Urothelium cell line (cell line): ENCODE data around the gene ANXA3.

Experiments used
- DNase-seq: peaks from one replicate; pipeline ENCODE4 v3.0.0; 2011; ENCODE audit warnings: low spot score, mixed read lengths
- FAIRE-seq: peaks from 2 replicates; lab custom pipeline; 2011; peaks lifted over from hg19 to GRCh38; lab: Jason Lieb, UNC

ANXA3 gene

DNA sequence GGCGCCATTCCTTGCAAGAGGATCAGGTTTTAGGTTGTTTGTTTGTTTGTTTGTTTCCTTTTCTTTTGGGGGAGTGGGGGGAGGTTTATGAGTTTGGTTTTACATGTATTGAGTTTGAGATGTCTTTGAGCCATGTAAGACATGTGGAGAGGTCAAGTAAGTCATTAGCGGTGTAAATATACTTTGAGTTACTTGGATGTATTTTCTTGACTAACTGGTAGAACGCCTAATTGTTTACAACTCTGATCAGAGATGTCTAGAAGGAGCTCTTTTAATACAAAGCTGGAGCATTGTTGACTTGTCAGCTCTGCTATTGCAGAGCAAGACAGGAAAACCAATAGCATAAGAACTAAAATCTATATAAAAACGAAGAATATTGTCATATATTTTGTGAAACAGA is 57.1 kb downstream of the ANXA3 start:
- FAIRE-seq = no peak
- no peak for DNase-seq

DNA sequence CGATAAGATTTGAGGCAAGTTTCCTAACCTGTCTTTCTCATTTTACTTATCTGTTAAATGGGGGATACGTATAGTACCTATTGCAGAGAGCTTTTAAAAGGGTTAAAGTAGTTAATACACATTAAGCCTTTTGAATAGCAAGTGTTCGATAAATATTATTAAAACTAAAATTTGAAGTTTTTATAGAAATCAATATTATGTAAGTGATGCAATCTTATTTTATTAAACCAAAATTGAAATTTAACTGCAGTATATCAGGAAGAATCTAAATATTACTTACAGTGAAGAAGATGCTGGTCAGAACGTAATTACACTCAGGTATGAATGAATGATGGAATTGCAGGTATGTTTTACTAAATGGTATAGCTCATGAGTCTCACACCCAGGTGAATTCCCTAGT is 58.0 kb downstream of the ANXA3 start:
- DNase-seq (no peak), FAIRE-seq (no peak)

DNA sequence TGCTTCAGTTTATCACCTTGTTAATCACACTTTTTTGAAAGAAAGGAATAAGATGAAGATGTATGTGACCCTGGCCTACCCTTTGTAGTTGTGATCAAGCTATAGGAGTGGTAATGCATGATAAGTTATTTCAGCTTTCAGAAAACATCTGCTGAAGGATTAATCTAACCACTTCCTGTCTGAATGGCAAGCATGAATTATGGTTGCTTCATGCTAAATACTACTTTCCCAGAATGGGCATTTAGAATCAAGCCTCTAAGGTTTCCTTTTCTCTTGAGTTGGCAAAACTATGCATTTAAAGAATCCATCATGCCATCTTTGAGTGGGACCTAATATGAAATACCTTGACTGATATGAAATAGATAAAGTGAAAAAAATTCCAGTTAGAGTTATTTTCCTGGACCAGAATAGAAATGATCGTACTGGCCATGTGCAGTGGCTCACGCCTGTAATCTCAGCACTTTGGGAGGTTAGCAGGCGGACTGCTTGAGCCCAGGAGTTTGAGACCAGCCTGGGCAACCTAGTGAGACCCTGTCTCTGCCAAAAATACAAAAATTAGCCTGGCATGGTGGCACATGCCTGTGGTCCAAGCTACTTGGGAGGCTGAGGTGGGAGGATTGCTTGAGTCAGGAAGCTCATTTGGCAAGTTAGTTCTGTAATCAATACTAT is 59.1 kb downstream of the ANXA3 start:
- DNase-seq (no peak), FAIRE-seq (no peak)

DNA sequence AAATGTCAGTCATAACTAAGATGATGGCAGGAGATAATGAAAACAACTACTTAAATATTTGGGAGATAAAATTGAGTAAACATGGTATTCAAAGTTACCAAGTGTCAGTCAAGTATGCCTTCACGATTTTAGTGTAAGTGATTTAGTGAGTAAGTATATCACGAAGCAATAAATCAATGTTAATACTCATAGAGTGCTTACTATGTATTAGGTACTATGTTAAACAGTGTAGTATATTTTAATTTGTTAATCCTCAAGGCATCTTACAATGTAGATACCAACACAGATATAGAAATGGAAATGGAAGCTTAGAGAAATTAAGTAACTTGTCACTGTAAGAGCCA is 59.6 kb downstream of the ANXA3 start:
- no peak for DNase-seq
- no peak for FAIRE-seq

DNA sequence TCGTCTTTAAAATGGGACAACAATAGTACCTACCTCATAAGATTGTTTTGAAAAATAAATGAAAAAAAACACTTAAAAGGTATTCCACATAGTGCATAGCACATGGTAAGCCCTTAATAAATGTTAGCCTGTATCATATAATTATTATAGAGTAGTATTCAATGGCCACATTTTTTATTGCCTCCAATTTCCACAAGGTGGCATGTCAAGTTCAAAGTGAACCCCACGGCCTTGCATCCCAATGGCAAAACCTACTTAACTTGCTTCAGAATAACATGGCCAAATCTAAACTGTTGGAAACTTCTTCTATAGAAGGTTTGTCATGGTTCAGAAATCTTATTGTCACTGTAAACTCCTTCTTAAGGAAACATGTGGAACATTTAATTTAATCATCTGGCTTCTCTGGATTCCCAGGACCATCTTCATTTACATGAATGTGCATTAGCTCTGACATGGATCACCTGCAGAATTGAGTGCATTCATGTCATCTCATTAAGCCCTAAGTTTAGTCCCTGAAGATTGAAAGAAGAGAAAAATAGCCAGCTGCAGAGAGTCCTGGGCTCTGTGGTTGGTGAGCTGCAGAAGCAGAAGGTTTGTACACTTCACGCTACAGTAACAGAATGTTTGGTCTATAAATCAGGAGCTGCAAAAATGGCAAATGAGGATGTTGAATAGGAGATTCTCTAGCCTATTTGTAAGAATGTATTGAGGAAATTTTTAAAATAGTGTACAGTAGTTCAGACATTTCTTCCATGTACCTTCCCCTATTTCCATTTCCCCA is 61.0 kb downstream of the ANXA3 start:
- FAIRE-seq (no peak), DNase-seq (peak; percentile 16)

DNA sequence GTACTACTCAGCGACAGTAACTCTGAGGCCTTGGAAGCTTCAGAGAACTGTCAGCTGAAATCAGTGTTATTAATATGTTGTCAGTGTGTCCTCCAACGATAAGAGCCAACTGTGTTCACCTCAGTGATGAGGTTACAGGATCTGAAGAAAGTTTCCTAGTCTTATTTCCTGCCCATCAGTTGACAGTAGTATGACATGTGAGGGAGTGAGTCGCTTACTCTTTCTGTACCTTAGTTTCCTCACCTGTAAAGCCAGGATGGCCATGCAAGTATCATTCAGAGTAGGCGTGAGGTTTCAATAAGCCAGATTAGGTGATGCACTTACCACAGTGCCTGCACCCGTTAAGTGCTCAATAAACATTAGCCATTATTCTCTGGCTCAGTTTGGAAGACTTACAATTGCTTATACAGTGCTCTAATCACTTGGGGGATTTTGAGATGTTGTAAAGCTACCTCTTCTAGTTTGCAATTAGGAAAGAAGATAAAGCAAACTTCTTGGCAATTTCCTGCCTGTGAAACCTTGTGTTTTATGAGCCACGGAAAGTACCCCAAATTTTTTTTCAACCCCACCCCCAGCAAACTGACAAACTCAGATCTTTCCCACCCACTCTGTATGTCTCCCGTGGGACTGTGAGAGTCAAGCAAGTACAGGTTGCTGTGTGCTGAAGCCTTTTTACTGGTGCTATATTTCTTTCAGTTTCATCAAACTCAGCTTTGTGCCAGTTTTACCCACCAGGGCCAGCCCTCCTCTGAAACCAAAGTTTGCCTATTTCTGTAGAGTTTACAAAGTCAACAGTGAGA is 62.2 kb downstream of the ANXA3 start:
- no peak for FAIRE-seq
- DNase-seq = no peak

DNA sequence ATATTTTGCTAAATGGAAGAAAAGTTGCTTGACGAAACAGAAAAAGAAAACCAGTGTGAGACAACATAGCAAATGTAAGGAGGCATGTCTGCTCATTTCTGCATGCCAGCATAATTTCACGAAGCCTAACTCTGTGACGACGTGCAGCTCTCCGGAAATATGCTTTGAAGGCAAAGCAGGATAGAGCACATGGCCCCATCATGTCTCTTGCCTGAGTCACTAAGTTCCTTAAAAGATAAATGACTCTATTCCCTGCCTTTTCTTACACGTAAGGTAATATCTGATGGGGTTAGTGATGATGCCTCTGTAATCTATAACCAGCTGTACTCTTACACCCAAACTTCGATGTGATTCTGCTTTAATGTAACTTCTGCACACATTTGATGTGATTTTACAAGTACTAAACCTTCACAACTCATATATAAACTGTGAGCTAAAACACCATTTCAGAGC is 64.5 kb downstream of the ANXA3 start:
- DNase-seq (no peak), FAIRE-seq (no peak)

DNA sequence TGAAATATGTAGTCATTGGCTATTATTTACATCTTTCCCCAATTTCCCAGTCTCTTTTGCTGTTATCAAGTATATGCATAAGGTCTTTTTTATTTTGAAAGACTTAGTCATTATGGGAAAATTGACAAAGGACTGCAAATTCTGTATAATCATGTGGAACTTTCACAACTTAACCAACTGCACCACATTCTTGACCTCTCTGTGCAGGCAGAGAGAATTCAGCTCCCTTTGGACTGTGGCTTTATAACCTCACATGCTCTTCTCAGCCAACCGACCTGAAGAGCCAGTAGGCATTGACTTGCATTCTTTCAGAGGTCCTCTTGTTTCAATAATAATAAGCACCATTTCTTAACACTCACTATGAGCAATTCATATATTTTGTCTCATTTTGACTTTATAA is 66.9 kb downstream of the ANXA3 start:
- DNase-seq (no peak), FAIRE-seq (no peak)

DNA sequence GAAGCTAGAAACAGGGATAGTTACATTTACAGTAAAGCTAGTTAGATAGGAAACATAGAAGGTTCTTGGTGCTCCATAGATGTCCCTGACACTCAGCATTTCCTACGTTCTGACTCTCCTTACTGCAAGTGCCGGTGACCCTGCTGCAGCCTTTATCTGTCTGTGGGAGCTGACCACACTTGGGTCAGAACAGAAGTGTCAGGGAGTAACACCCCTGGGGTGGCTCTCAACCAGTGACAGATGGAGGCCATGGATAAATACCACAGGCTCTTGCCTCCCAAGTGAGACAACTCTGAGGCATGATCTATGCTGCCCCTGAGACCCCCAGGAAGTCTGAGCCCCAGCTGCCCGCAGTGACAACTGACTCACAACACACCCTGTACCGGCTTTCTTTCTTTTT is 69.8 kb downstream of the ANXA3 start:
- DNase-seq = no peak
- no peak for FAIRE-seq

DNA sequence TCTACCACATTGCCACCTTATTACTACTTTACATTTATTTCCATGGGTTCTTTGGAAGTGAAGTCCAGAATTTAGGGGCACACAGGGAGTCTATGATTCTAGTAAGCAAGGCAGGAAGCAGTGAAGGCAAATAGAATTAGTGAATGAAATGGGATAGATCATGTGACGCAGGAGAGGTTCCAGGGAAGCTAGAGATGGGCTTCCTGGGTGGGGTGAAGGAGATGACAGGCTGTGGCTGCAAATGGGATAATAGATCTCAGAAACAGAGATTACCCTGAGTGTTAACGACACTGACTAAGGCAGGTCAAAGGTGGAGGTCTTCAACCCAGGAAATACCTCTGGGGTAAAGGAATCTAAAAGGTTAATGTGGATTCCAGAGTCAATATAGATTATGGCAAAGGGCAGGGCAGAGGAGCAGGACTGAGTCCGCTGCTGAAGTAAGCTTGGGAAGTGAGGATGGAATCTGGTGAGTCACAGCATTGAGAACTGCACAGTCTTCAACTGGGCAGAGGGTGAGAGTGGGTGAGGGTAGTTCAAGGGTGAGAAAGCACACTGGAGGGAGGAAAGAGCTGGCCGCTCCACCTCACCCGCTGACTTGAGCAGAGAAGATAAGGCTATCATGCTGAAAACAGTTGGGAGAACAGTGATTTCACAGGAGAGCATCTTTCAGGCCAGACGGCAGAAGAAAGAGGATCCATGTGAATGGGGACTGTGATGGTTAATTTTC is 70.8 kb downstream of the ANXA3 start:
- DNase-seq (peak; percentile 49), FAIRE-seq (peak; percentile 52)

DNA sequence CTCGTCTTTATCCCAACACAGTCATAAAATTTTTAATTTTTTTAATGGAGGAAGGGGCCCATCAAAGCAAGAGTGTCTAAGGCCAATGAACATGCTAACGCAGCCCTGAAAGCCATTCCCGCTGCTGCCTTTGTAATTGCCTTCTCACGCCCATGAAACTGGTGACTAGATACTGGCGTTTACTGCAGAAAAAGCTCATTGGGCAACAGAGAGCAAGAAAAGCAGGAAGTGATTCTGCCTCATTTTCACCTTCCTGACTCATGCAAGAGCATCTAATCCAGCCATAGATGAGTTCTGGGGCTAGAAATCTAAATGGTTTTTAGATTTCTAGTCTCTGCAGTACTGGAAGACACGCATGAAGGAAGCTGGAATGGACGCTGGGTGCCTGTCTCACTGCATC is 72.5 kb downstream of the ANXA3 start:
- DNase-seq (no peak), FAIRE-seq (no peak)

DNA sequence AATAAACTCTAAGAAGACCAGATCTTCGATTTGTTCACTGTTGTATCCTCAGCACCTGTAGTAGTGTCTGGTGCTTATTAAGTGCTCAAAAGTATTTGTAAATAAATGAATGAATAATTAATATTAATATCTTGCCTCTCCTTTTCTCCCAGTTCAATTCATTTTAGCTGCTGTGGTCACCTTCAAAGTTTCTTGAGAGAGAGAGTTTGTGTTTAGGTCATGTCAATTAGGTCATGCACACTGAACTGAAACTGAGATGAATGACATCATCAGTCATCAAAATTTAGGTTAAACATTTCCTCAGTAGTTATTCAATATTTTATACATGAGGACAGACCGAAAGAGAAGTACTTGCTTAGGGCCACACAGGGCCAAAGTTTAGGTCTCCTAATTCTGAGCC is 73.5 kb downstream of the ANXA3 start:
- FAIRE-seq (no peak), DNase-seq (no peak)

DNA sequence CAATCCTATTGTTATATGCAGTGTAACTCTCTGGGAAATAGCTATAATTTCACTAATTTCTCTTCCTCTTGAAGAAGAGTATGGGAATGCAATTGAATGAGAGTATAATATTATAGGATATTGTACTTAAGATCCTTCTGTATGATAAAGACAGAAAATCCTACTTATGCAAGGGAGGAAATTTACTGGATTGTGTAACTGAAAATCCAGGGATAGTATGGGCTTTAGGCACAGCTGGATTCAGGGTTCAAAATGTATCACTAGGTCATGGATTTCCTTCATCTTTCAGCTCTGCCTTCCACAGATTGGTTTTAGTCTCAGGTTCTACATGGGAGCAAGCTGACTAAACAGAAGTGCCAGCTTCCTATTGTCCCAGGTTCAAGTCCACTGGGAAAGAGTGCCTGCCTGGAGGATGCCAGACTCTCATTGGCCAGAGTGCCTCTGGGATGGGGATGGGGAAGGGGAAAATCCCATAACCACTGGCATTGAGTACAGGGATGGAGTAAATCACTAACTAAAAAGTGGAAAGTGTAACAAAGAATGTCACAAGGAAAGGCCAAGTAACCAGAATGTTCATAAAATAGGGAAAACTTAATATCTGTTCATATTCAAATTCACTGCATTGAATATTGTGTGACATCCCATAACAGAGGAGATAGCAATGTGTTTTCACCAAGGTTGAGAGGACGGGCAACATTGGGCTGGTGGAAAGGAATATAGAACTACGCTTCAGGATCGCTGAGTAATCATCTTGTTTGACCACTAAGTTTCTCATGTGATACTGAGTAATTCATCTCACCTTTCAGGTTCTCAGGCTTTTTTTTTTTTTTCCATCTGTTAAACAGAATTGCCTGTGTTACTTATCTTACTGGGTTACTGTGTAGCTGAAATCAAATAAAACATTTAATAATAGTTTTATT is 75.7 kb downstream of the ANXA3 start:
- DNase-seq (peak; percentile 20), FAIRE-seq (no peak)

DNA sequence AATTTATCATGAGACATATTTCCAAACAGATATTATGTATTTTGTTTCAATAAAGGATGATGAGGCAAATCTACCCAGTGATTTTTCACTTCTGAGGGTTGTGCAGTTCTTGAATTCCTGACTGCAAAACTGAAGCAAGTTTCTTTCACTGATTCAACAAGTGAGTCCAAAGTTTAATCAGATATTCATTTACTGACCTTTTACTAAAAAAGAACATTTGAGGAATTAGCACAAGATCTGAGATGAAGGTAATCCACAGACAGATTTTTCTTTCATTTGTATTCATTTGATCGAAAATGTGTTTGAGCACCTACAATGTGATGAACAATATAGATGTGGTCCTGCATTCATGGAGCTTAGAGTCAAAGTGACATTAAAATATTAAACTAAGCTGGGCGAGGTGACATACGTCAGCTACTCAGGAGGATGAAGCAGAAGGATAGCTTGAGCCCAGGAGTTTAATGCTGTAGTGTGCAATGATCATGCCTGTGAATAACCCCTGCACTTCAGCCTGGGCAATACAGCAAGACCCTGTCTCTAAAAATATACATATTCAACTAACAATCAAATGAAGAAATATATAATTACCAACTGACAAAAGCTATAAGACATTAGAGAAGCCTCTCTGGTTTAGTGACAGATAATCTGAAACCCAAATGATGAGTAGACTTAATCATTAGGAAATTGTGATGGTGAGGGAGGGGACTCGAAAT is 76.6 kb downstream of the ANXA3 start:
- FAIRE-seq = no peak
- no peak for DNase-seq

DNA sequence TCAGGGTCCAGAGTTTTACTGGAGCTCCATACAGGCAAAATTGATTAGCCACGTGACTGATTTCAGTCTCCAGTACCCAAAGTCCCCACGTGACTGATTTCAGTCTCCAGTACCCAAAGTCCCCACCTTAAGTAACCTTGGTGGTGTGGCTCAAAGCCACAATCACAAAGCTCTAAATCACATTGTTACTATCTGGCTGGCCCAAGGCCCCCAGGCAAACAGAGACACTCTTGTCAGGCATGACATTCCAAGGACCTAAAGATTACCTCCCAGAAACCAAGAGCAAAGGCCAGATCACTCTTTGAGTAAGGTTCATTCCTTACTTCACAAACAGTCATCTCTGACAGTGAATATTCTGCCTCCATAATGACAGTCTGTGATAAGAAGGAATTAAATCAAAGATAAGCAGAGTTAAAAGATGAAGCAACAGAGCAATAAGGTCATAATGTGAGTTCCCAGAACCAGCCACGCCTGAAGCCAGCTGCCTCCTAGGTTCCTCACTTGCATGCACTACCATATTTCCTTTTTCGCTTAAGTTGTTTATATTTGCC is 78.5 kb downstream of the ANXA3 start:
- DNase-seq = no peak
- FAIRE-seq = no peak

DNA sequence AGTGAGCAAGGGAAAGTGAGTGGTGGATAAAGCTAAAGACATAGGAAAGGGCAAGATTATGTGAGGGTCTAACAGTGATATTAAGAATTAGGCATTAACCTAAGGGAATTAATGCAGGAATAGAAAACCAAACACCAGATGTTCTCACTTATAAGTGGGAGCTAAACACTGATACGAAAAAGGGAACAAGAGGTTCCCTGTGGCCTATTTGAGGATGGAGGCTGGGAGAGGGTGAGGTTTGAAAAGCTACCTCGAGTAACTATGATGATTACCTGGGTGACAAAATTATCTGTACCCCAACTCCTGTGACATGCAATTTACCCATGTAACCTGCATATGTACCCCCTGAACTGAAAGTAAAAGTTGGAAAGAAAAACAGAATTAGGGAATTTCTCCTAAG is 79.0 kb downstream of the ANXA3 start:
- no peak for FAIRE-seq
- DNase-seq = no peak

DNA sequence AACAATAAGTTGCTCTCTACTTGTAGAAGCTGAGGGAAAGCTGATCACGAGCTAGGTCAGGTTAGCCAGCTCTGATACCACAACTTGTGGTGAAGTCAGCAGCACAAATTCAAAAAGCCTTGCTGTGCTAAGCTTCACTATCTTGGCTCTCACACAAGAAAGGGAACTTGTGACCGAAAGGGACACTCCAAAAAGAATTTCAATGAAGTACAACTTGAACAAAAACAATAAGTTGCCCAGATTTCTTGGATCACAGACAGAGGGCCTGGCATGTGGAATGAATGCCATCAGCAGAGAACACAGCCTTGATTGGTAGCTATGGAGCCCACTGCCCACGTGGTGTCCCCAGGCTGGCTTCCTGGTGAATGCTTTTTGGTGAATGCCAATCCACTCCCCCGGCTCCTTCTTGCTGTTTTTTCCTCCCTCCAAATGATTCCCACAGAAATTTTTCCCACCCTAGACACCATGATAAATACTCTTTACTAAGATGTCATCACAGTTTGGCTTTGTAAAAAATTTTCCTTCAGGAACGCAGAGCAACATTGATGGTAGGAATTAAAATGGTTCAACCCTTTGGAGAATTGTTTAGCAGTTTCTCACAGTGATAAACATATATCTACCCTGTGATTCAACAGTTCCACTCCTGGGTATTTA is 82.6 kb downstream of the ANXA3 start:
- no peak for FAIRE-seq
- no peak for DNase-seq

DNA sequence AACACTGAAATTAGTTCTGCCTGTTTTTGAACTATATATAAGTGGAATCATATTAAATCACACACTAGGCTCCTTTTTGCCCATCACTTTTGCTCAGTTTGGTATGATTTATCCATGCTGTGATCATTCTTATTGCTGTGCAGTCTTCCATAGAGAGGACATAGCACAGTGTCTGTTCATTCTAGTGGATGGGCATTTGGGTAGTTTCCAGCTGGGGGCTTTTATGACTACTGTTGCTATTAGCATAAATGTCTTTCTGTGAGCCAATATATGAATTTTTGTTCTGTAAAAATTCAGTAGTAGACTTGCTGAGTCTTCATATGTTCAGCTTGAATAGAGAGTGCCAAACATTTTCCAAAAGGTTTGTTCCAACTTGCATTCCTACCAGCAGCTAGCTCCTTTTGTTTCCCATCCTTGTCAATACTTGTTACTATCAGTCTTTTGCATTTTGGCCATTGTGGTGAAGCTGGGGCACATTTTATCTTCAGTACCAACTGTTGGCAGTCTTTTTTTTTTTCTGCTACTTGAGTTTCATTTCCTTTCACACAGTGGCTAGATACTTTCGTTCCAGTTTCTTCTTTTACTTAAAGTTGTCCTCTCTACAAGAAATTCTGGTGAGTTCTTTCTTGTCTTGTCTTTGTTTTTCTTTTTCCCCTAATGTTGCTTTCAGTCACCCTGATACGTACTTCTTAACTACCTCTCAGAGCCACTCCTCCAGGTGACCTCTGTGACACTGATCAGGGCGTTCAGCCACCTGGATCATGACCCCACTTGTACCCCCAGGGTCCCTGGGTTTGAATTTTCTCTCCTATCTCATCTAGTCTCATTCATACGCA is 87.0 kb downstream of the ANXA3 start:
- no peak for FAIRE-seq

More for the DNA sequence above, 87.0 kb downstream of the ANXA3 start:
- no peak for DNase-seq
